Esophagus squamous epithelium (tissue), 5 donors: ENCODE results near the gene KRTAP11-1. TPM values are rescaled to one million over a fixed set of nuclear protein-coding genes. Genes with fewer than 3 reads are reported as not detected.

Source experiments
- DNase-seq: peaks from one replicate; lab custom pipeline; 2025; lab: John Stamatoyannopoulos, UW
- H3K27ac ChIP-seq, 4 donors: fragments of 200-600 bp; sonication (generic); one replicate each; pipeline ENCODE4 v1.5.1; 2016 to 2019; ENCODE audit warnings: mild to moderate bottlenecking in 1 of 4
- H3K27me3 ChIP-seq, 4 donors: fragments of 200-600 bp; sonication (generic); 1 replicate in 3 of 4; 2 replicates in 1 of 4; pipeline versions ENCODE4 v1.5.1 to v1.6.0; 2017 to 2021; ENCODE audit warnings: antibody characterized with exemption in 1 of 4
- H3K36me3 ChIP-seq, 3 donors: fragments of 200-600 bp; sonication (generic); one replicate each; pipeline ENCODE4 v1.5.1; 2016 to 2019
- H3K4me1 ChIP-seq, 3 donors: fragments of 200-600 bp; sonication (generic); one replicate each; pipeline ENCODE4 v1.5.1; 2017 to 2019
- H3K4me3 ChIP-seq, 4 donors: fragments of 200-600 bp; sonication (generic); 1 replicate in 3 of 4; 2 replicates in 1 of 4; pipeline ENCODE4 v1.5.1; 2016 to 2019; ENCODE audit warnings: mild to moderate bottlenecking in 2 of 4, moderate library complexity in 1 of 4
- H3K9me3 ChIP-seq, 3 donors: fragments of 200-600 bp; sonication (generic); one replicate each; pipeline ENCODE4 v1.5.1; 2016 to 2019
- CTCF ChIP-seq, 6 experiments: fragments of 450-650 bp in 4 of 6; fragments of 200-600 bp in 2 of 6; sonication (generic) in 2 of 6; IDR thresholded peaks; one replicate each; pipeline ENCODE4 v1.5.1; 2016 to 2019; ENCODE audit warnings: antibody characterized with exemption in 6 of 6, mild to moderate bottlenecking in 4 of 6, moderate library complexity in 4 of 6
- POLR2A ChIP-seq, 4 donors: fragments of 450-650 bp; IDR thresholded peaks; one replicate each; pipeline ENCODE4 v1.6.1; 2017; ENCODE audit warnings: antibody characterized with exemption in 4 of 4, mild to moderate bottlenecking in 4 of 4, moderate library complexity in 3 of 4
- WGBS, 2 donors: methylation state at CpG; one replicate each; pipeline ENCODE4 v1.1.5; 2018; 5-methylcytosine and 5-hydroxymethylcytosine counted together
- intact Hi-C: fragments of 100-400 bp; cut with DNase I; formaldehyde crosslinking; loops from one replicate; pipeline ENCODE4 v1.15.0; 2022
- total RNA-seq, 4 donors: library from RNA; depleted of rRNA; stranded (reverse); fragments of >200 nt; gene quantifications; one replicate each; pipeline ENCODE4 v1.1.0, GENCODE V29; 2016
- donor health status: DM: yes; HTN: yes; CAD: no.

KRTAP11-1 gene
- total RNA-seq: not detected

DNA sequence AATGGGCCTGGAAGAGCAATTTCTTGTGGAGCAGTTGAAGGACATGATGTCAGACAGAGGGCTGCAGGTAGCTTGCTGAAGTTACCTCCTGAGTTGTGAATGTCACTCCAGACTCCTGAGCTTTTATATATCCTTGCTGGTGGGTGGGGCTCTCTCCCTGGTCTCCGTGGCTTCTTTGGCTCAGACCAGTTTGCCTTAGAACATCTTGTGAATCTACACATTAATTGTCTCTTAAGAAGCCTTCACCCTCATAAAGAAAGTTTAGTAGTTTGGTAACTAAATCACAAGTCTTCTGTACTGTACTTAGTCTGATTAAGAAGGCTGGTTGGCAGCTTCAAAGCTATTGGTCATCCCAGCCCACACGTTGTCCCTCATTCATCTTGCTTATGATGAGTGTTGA, at the start of gene KRTAP11-1:
KRTAP11-1 (minus strand) TSS at position 101 of the 400 bp plus-strand sequence; CDS start at position 45, 56 bp downstream.
- WGBS, 2 donors: 73 to 91% methylated on average over 2 of the region's 2 CpGs

GRCh38 chr21:30924146-30924700, 42.8 kb upstream of the KRTAP11-1 start:
- H3K9me3 ChIP-seq: peaks cover 0 to 6% (median 0%) of the 10 kb centered on the region in 3 donors
- no peaks in the 10 kb centered on the region for H3K36me3 ChIP-seq
- H3K4me3 ChIP-seq: no peak overlapping the region
- no peak for DNase-seq
- TF ChIP-seq POLR2A (IDR thresholded peaks at IDR 0.05) (no peak), CTCF (IDR thresholded peaks at IDR 0.05) (no peak)
- no peaks in the 10 kb centered on the region for H3K27me3 ChIP-seq
- intact Hi-C loops: no loop called here
- no peak overlapping the region for H3K27ac ChIP-seq
- WGBS, 2 donors: 18 to 40% methylated on average over 4 of the region's 4 CpGs
- no peaks in the 10 kb centered on the region for H3K4me1 ChIP-seq

More for the DNA sequence above, at the start of gene KRTAP11-1:
- intact Hi-C loops: no loop called here
- Histone ChIP-seq H3K27me3 (no peaks in the 10 kb centered on the region), H3K9me3 (no peaks in the 10 kb centered on the region), H3K4me3 (no peak within 1 kb of the TSS), H3K4me1 (no peaks in the 10 kb centered on the region), H3K36me3 (no peaks in the 10 kb centered on the region), H3K27ac (no peak within 1 kb of the TSS)
- DNase-seq: no peak
- no peak for TF ChIP-seq CTCF (IDR thresholded peaks at IDR 0.05)
- no peak for TF ChIP-seq POLR2A (IDR thresholded peaks at IDR 0.05)

DNA sequence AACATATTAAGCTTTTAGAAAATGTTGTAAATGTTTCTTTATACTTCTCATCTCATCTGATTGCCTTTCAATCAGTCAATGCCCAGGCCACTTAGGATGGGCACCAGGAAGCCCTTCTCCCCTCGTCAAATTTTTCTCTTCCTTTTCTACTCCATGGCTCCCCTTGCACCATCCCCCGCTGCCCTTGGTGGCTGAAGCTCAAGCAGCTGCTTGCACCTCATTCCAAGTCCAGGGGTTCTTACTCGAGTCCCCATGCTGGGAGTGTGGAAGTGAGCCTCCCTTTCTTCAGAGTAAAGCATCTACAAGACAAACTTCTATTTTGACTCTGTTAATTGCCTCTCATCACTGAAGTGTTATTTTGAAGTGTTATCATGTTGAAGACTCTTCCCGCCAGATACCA, 39.7 kb upstream of the KRTAP11-1 start:
- Histone ChIP-seq H3K4me3 (no peak overlapping the region), H3K9me3 (peaks cover 0 to 3% (median 0%) of the 10 kb centered on the region in 3 donors), H3K4me1 (no peaks in the 10 kb centered on the region), H3K27ac (no peak overlapping the region), H3K27me3 (no peaks in the 10 kb centered on the region), H3K36me3 (no peaks in the 10 kb centered on the region)
- TF ChIP-seq CTCF (IDR thresholded peaks at IDR 0.05) (no peak), POLR2A (IDR thresholded peaks at IDR 0.05) (no peak)
- intact Hi-C loops: no loop called here
- no peak for DNase-seq
- 55 to 70% methylated on average over 4 of the region's 4 CpGs for WGBS, 2 donors

GRCh38 chr21:30917557-30917956, 36.2 kb upstream of the KRTAP11-1 start:
- TF ChIP-seq CTCF (IDR thresholded peaks at IDR 0.05) (no peak), POLR2A (IDR thresholded peaks at IDR 0.05) (no peak)
- H3K9me3 ChIP-seq: no peaks in the 10 kb centered on the region
- 85 to 100% methylated on average over 1 of the region's 1 CpG for WGBS, 2 donors
- no peak for DNase-seq
- no peaks in the 10 kb centered on the region for H3K4me1 ChIP-seq
- H3K4me3 ChIP-seq: no peak overlapping the region
- intact Hi-C loops: no loop called here
- H3K27ac ChIP-seq: no peak overlapping the region
- no peaks in the 10 kb centered on the region for H3K36me3 ChIP-seq
- H3K27me3 ChIP-seq: no peaks in the 10 kb centered on the region

- TF ChIP-seq CTCF (IDR thresholded peaks at IDR 0.05): no peak
- no peak for TF ChIP-seq POLR2A (IDR thresholded peaks at IDR 0.05)
- Histone ChIP-seq H3K36me3 (no peaks in the 10 kb centered on the region), H3K27me3 (no peaks in the 10 kb centered on the region), H3K4me3 (no peak overlapping the region), H3K27ac (no peak overlapping the region), H3K4me1 (no peaks in the 10 kb centered on the region), H3K9me3 (no peaks in the 10 kb centered on the region)
- 58 to 67% methylated on average over 4 of the region's 4 CpGs for WGBS, 2 donors
- intact Hi-C loops: no loop called here
- no peak for DNase-seq
These were observed 19.5 kb upstream of the KRTAP11-1 start for GRCh38 chr21:30900881-30901280.
